Measurements from ENCODE around the gene IPPK.
"Not testable (repeated sequence)": the region's sequence is repeated elsewhere in the genome, so short reads cannot be mapped to it uniquely, and the experiment has no call there.

IPPK gene

DNA sequence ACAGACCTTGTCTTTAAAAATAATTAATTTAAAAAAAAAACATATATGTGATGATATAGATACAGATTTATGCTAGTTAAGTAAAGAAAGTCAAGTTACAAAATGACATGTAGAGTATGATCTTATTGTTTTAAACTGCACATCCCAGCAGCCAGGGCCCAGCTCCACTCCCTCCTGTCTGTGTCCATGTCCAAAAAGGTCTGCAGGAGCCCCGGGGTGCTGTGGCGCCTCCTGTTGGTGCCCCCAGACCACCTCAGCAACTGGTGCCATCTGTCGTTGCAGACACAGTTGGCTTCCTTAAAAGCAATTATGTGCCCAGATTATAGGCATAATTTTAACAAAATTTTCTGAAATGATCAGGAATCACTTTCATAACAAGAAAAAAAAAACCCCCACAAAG lies 33.3 kb downstream of the IPPK start:
- DNase-seq, result no peak

- no peak for DNase-seq
Measured at GRCh38 chr9:92635760-92636159, 34.2 kb downstream of the IPPK start.

DNA sequence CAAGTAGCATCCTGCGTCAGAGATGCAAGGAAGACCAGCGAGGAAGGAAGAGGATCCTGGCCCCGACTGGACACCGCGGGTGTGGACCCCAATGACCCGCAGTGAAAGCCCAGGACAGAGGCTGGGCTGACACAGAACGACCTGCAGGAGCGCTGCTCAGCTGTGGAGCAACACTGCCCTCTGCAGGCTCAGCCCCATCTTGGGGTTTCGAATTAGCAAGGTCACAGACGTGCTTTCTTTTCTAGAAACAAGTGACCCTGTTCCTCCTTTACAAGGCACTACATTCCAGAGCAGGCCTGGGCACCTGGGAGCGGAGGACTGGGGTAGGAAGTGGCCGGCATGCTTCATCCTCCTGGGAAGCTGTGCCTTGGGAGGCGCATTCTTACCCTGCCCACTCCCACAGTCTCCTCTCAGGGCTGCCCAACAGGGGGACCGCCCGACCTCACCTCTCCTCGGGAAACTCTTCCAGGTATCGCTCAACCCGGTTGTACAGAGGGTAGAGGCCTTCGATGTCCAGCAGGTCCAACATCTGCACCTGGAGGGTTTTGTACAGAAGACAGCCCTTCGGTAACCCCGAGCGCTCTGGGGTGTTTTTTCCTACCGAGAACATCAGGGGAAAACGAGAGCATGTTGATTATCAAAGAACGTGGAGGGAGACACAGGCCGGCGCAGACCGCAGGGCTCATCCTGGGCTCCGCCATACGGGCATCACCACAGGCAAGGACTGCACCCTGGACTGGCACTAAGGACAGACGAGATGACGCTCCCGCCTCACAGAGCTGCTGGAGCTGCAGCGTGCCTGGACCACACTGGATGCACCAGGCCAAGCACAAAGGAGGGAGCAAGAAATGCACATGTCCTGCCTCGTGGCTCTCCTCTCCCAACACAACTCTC lies 35.0 kb downstream of the IPPK start:
- peak; percentile 22 for DNase-seq

DNA sequence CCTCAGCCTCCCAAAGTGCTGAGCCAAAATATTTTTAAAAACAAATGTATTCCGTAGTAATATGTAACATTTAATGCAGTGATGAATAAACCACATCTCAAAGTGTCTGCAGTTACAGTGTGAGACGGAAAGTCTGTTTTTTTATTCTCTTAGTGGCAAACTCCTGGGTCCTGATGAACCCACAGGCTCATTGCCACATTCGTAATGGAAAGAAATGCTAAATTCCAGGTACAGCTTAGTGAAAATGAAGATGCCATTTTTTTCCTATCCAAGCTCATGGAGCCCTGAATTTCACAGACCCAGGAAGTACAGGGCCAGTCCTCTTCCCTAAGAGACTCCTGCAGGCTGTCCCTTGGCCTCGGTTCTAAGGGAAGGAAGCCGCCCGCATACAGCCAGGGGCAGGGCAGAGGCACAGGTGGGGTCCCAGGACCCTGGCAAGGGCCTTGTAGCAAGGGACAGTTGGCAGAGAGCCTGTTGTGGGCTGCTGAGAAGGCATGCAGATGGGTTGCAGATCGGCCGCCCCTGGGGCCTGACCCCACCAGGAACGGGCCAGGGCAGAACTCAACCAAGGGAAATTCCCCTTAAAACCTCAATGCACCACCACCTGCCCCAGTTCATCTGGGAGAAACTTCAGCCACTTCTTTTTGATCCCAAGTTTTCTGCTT lies 36.2 kb downstream of the IPPK start:
- DNase-seq, result no peak

DNA sequence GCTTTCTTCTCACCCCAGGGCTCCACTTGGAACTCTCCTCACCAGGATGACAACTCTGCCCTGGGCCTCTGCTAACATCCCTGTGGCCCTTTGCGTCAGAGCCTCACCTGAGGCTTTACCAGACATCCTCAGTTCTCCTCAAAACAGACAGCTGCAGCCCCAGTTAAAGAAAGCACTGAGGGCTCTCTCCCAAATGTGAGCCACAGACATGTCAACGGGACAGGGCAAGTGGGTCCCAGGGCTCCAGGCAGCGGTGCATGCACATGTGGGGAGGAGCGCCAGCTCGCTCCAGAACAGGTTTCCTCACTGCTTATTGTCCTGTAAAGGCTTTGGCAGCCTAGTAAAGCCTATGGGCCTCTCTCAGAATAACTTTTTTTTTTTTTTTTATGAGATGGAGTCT lies 37.3 kb downstream of the IPPK start:
- DNase-seq, result no peak

DNA sequence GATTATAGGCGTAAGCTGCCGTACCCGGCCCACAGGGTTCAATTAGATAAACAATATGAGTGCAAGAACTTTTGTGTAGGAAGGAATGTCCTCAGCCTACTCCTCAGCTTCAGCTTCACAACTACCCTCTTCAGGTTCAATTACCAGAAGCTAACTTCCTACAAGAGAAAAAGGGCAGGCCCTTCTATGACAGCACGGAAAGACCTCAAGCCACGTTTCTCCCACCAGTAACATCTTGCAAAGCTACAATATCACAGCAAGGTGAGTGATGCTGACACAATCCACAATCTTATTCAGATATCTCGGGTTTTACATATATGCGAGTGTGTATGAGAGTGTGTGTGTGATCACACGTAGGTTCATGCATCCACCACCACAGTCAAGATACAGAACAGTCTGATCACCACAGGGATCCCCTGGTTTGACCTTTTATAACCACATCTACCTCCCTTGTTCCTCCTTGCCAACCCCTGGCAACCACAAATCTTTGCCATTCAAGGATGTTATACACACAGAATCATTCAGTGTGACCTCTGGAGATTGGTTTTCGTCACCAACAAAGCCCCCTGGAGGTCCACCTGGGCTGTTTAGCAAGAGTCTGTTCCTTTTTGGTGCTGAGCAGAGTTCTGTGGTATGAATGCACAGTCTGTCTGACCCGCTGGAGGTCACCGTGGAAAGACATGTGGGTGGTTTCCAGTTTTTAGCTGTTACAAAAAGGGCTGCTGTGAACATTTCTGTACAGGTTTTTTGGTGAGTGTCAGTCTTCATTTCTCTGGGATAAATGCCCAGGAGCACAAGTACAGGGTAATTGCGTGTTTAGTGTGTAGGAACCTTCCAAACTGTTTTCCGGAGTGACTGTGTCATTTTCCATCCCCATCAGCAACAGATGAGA lies 38.2 kb downstream of the IPPK start:
- no peak for DNase-seq

- DNase-seq, result no peak
Measured at GRCh38 chr9:92627651-92628050, 42.3 kb downstream of the IPPK start.

- no peak for DNase-seq
Measured at GRCh38 chr9:92626484-92626883, 43.4 kb downstream of the IPPK start.

- not testable (repeated sequence) for DNase-seq
Measured at GRCh38 chr9:92623936-92624335, 46.0 kb downstream of the IPPK start.

DNA sequence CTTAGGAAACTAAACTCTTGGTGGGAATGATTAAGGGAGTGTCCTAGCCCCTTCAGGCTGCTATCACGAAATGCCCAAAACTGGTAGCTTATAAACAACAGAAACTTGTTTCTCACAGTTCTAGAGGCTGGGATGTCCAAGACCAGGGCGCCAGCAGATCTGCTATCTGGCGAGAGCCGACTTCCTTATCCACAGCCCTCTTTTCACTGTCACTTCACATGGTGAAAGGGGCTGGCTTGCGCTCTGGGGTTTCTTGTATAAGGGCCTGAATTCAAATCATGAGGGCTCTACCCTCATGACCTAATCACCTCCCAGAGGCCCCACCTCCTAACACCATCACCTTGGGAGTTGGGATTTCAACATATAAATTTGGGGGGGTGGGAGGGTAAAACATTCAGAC lies 49.1 kb downstream of the IPPK start:
- DNase-seq, result no peak

- no peak for DNase-seq
Measured at GRCh38 chr9:92619601-92620300, 50.2 kb downstream of the IPPK start.

- DNase-seq, result no peak
Measured at GRCh38 chr9:92618633-92619225, 51.2 kb downstream of the IPPK start.

DNA sequence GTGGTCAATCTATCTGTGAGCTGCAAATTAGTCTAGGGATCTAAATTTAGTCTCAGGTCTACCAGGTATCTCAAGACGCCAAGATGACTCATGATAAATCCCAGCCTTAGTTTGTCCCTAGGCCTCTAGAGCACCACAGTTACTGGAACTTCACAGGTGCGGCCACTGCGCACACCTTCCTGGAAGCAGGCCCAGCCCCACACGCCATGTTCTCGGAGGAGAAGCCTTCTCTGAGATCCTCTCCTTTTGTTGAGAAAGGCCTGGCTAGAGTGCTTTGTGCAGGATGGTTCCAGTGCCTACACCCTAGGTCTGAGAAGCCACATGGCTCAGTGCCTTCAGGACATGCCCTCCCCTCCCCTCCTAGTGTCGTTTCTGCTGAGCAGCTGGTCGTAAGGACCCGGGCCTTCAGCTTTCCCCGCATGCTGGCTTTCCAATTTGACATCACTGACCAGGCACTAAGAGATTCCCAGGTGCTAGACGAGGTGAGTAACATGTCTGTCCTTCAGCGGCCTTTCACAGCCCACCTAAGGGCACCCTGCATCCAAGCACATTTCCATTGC lies 51.9 kb downstream of the IPPK start:
- no peak for DNase-seq

- DNase-seq, result no peak
Measured at GRCh38 chr9:92617195-92617813, 52.6 kb downstream of the IPPK start.

DNA sequence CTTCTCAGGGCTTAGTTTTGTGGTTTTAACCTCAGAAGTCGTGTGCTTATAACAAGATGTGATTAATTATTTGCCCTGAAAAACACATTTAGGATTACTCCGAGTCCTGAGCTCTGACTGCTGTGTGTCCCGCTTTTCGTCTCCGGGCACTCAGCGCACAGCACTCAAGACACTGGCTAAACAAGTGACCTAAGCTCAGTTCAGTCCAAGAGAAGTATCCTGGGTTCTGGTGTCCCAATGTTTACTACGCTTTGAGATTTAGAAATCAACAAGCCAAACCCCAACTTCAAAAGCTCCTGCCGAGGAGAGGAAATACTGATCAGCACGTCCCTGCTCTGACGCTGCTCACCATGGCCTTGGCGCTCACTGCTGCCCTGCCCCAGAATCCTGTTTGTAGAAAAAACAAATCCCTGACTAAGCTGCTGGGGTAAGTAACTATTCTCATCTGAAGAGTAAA lies 53.2 kb downstream of the IPPK start:
- DNase-seq, result no peak

DNA sequence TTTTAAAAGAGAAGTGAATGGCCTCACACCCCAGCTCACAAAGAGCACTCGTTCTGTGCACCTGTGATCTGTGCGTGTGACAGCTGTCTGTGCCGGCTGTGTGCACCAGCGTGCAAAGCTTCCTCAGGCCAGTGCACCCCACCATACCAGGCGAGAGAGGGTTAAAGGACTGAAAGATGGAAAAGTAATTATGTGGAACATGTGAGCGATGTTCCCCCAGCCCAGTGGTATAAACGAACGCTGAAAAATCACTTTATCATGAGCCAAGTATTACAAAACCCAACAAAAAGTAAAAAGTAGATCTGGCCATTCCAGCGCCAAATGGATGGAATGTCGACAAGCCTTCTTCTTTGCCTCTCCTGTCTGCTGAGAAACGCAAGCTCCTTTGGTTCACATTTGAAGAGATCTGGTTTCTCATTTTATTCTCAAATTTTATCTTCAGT lies 53.7 kb downstream of the IPPK start:
- DNase-seq, result no peak

- DNase-seq, result no peak
Measured at GRCh38 chr9:92615790-92616189, 54.1 kb downstream of the IPPK start.

GRCh38 chr9:92614763-92615461 lies 55.0 kb downstream of the IPPK start:
- no peak for DNase-seq

DNA sequence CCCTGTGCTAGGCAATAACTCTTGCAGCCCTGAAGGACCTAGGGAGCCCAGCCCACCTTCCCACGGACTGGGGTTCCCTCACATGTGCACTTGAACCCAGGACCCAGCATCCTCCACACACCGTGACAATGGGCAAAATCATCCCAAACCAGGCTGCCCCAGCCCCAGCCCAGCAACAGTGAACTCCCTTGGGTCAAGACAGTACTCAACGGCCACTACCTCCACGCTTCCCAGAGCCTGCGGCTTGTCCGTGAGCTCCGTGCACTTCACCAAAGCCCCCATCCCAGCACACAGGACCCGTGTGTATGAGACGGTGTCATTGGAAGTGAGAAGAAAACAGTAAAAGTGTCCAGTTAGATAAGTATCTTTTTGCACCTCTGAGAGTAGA lies 55.8 kb downstream of the IPPK start:
- DNase-seq, result no peak

- no peak for DNase-seq
Measured at GRCh38 chr9:92613268-92614122, 56.4 kb downstream of the IPPK start.

Data from NCI-H226 (cell line).